Measurements from ENCODE around the gene HRH3.

GRCh38 chr20:62222266-62222850, 2.3 kb upstream of the HRH3 start:
- TF ChIP-seq CTCF (IDR thresholded peaks at IDR 0.05; ENCODE audit: insufficient read depth, low read depth, low read length), result no peak
- TF ChIP-seq EZH2 (IDR thresholded peaks at IDR 0.05; ENCODE audit: insufficient read depth, low read length), result no peak

Measured in astrocyte (in vitro differentiated cells and primary cell).